ENCODE measurements around the gene ARHGAP29. TPM values are rescaled to one million over a fixed set of nuclear protein-coding genes. Genes with fewer than 3 reads are reported as not detected.

The ARHGAP29 gene
- total and polyA plus RNA-seq, 4 donors = 15.3 to 86.0 (median 51.5) TPM

DNA sequence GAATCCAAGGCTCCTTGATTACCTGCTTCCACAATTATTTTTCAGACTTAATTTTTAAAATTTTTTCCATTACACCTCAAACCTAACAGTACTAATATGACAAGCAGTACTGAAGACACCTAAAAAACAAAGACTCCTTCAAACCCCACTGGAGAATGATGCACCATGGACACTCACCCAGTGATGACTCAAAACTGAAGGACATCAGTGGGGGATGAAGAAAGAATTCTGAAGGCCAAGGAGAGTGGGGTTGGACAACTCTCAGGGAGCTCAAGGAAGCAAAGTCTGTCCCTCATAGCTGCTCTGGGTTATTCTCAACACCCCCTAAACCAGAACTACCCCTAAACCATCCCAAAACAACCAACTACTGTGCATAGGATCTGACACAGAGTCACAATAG is 2.4 kb upstream of the ARHGAP29 start:
- H3K27me3 ChIP-seq (ENCODE audit: control insufficient read depth, insufficient read depth, low read length) = peaks cover 45% of the 10 kb centered on the region
- H3K4me1 ChIP-seq (ENCODE audit: control insufficient read depth, insufficient read depth, low read length) = peaks cover 13% of the 10 kb centered on the region
- no peak overlapping the region for H3K27ac ChIP-seq (ENCODE audit: low read depth, low read length)
- H3K9me3 ChIP-seq (ENCODE audit: control insufficient read depth, insufficient read depth, low read length) = no peaks in the 10 kb centered on the region
- no peak for DNase-seq (ENCODE audit: low read depth in 4 of 6, low spot score in 6 of 6)
- H3K4me3 ChIP-seq (ENCODE audit: low read depth, low read length) = no peak overlapping the region
- no peaks in the 10 kb centered on the region for H3K36me3 ChIP-seq (ENCODE audit: control insufficient read depth, insufficient read depth, low read length)

DNA sequence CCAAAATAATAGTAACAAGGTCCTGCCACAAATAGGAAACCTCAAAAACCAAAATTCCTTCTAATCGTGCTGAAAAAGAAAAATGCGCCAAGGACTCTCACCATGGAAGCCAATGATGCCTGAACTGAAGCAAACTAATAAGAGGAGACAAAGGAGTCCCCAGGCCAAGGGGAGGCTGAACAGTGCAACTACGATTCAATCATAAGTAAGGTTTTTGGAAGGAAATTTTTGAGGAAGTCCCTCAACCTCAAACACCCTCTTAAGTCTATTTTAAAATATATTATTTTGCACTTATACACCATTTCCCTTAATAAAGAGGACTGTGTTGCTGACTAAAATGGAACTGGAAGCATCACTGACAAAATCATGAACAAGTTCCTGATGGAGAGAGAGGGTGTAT is 1.7 kb upstream of the ARHGAP29 start:
- Histone ChIP-seq H3K36me3 (ENCODE audit: control insufficient read depth, insufficient read depth, low read length) (no peaks in the 10 kb centered on the region), H3K9me3 (ENCODE audit: control insufficient read depth, insufficient read depth, low read length) (no peaks in the 10 kb centered on the region), H3K4me1 (ENCODE audit: control insufficient read depth, insufficient read depth, low read length) (peaks cover 13% of the 10 kb centered on the region), H3K27me3 (ENCODE audit: control insufficient read depth, insufficient read depth, low read length) (peaks cover 44% of the 10 kb centered on the region), H3K27ac (ENCODE audit: low read depth, low read length) (no peak overlapping the region), H3K4me3 (ENCODE audit: low read depth, low read length) (no peak overlapping the region)
- no peak for DNase-seq (ENCODE audit: low read depth in 4 of 6, low spot score in 6 of 6)
- 40% methylated on average over 1 of the region's 3 CpGs for WGBS (ENCODE audit: insufficient coverage)

DNA sequence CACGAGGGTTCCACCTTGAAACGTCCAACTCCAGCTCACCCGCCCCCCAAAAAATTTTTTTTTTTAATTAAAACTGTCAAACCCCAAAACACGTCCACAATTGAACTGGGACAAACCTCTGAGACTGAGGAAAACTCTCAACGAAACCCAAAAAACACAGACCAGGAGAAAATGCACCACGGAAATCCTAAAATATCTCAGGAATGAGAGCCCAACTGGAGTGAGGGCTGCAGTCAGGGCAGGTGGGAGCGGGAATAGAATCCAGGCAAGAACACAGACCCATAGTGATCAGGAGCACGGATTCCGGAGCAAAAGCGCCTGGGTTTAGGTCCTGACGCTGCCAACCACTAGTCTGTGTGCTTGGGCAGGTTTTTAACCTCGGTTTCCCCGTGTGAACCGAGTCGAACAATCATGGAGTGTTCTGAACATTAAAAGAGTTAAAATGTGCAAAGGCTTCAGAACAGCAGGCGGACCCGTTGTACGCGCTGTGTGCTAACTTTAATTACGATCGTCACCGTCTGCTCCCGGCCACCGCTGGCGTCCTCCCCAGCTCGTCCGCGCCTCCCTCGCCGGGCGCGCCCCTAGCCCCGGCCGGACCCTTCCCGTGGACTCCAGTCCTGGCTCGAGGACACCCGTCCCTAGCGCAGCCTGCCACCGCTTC is 624 bp downstream of the ARHGAP29 start:
- H3K36me3 ChIP-seq (ENCODE audit: control insufficient read depth, insufficient read depth, low read length) = no peaks in the 10 kb centered on the region
- peaks cover 13% of the 10 kb centered on the region for H3K4me1 ChIP-seq (ENCODE audit: control insufficient read depth, insufficient read depth, low read length)
- H3K9me3 ChIP-seq (ENCODE audit: control insufficient read depth, insufficient read depth, low read length) = no peaks in the 10 kb centered on the region
- H3K27ac ChIP-seq (ENCODE audit: low read depth, low read length) = peak overlapping the region; percentile 90
- peak overlapping the region; percentile 77 for H3K4me3 ChIP-seq (ENCODE audit: low read depth, low read length)
- peaks cover 54% of the 10 kb centered on the region for H3K27me3 ChIP-seq (ENCODE audit: control insufficient read depth, insufficient read depth, low read length)
- WGBS (ENCODE audit: insufficient coverage) = 0% methylated on average over 37 of the region's 39 CpGs
- peak in 3 of 6 donors; percentile 19 to 76 (median 60) for DNase-seq (ENCODE audit: low read depth in 4 of 6, low spot score in 6 of 6)

DNA sequence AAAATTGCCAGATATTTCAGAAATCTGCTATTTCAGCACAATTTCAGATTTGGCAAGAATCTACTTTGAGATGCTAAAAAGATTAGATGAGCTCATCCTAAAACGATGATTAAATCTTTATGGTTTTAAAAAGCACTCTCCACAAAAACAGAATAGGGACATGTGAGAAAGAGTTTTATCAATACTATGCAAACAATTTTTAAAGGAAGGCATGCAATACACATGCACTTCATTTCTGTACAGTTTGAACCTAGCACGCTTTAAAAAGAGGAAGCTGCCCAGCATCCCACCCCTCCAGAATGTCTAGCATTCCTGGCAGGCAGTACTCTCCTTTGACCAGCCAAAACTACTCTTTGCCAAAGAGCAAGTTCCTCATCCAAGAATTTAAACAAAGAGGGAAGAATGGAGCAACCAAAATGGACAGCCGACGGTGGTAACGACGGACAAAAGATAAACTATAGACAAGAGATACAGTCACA is 1.3 kb downstream of the ARHGAP29 start:
- peak in 2 of 6 donors; percentile 36 to 66 for DNase-seq (ENCODE audit: low read depth in 4 of 6, low spot score in 6 of 6)
- peak overlapping the region; percentile 90 for H3K27ac ChIP-seq (ENCODE audit: low read depth, low read length)
- peaks cover 54% of the 10 kb centered on the region for H3K27me3 ChIP-seq (ENCODE audit: control insufficient read depth, insufficient read depth, low read length)

DNA sequence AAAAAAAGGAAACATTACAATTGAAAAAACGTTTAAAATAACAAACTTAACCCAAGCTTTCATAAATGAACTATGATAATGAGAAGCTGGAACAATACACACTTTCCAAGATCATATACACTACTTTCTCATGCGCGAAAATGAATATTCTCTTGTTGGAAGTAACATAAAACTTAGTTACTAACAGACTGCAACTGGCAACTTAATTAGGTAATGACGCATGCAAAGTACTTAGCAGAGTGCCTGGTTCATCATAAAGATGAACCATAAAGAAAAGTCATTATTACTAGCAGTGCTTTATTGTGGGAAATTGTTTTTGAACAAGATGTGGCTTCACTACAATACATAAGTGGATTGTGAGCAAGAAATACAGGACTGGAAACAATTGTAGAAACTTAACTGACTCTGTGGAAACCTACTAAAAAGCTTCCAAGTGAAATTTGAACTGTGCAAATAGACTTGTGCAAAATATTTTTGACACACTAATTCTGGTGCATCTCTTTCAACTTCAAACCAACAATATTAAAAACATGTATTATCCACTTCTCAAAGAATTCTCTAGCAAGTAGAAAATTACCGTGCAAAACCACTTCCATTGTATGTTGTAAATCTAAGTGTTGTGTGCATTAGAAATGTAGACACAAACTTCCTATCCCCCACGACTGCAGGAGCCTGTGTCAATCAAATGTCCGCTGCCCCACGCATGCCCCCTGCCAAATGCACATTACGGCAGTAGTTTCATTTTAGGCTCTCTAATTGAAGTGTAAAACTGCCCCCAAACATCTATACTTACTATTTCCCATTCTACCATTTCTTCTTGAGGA is 2.0 kb downstream of the ARHGAP29 start:
- Histone ChIP-seq H3K4me1 (ENCODE audit: control insufficient read depth, insufficient read depth, low read length) (peaks cover 13% of the 10 kb centered on the region), H3K36me3 (ENCODE audit: control insufficient read depth, insufficient read depth, low read length) (no peaks in the 10 kb centered on the region), H3K9me3 (ENCODE audit: control insufficient read depth, insufficient read depth, low read length) (no peaks in the 10 kb centered on the region), H3K27me3 (ENCODE audit: control insufficient read depth, insufficient read depth, low read length) (peaks cover 54% of the 10 kb centered on the region), H3K4me3 (ENCODE audit: low read depth, low read length) (peak overlapping the region; percentile 77), H3K27ac (ENCODE audit: low read depth, low read length) (peak overlapping the region; percentile 90)
- peak in 2 of 6 donors; percentile 17 to 27 for DNase-seq (ENCODE audit: low read depth in 4 of 6, low spot score in 6 of 6)
- 17% methylated on average over 4 of the region's 9 CpGs for WGBS (ENCODE audit: insufficient coverage)

More for the DNA sequence above, 1.3 kb downstream of the ARHGAP29 start:
- Histone ChIP-seq H3K9me3 (ENCODE audit: control insufficient read depth, insufficient read depth, low read length) (no peaks in the 10 kb centered on the region), H3K4me3 (ENCODE audit: low read depth, low read length) (peak overlapping the region; percentile 77), H3K36me3 (ENCODE audit: control insufficient read depth, insufficient read depth, low read length) (no peaks in the 10 kb centered on the region), H3K4me1 (ENCODE audit: control insufficient read depth, insufficient read depth, low read length) (peaks cover 13% of the 10 kb centered on the region)
- WGBS (ENCODE audit: insufficient coverage) = 11% methylated on average over 3 of the region's 6 CpGs

DNA sequence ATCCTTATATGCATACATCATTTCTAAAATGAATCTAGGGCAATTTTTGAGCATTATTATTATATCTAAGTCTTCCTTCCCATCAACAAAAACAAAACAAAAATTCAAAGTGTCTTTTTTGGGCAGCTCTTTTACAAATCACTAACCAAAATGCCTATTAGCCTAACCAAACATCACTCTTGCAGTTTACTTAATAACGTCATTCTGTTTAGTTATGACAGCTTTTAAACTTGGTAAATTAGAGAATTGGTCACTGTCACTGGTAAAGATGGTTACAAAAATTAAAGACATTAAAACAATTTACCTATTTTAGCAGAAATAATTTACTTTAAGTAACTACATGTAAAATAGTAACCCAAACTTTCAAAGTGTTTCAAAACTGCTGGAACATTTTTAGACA is 2.8 kb downstream of the ARHGAP29 start:
- H3K27ac ChIP-seq (ENCODE audit: low read depth, low read length) = peak overlapping the region; percentile 90
- peaks cover 49% of the 10 kb centered on the region for H3K27me3 ChIP-seq (ENCODE audit: control insufficient read depth, insufficient read depth, low read length)
- no peaks in the 10 kb centered on the region for H3K36me3 ChIP-seq (ENCODE audit: control insufficient read depth, insufficient read depth, low read length)
- H3K4me1 ChIP-seq (ENCODE audit: control insufficient read depth, insufficient read depth, low read length) = peaks cover 13% of the 10 kb centered on the region
- H3K4me3 ChIP-seq (ENCODE audit: low read depth, low read length) = peak overlapping the region; percentile 77
- WGBS (ENCODE audit: insufficient coverage) = no CpG with 5 or more reads among the region's 1 CpG
- DNase-seq (ENCODE audit: low read depth in 4 of 6, low spot score in 6 of 6) = no peak
- no peaks in the 10 kb centered on the region for H3K9me3 ChIP-seq (ENCODE audit: control insufficient read depth, insufficient read depth, low read length)

DNA sequence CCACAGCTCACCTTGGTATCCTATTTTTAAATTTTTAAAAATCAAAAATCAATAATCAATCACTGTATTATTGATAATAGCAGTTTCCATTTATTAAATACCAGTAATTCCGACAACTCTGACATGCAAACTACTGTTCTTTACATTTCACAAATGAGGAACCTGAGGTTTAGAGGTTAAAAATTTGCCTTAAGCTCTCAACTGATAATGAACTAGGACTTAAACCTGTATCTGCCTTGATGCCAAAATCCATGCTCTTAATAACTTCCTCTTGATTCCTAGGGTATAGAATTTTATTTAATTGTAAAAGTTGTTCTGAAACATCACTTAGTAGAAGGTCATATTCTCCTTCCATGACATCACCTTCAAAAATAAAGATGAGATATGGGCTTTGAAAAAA is 5.6 kb downstream of the ARHGAP29 start:
- WGBS (ENCODE audit: insufficient coverage) = no CpG with 5 or more reads among the region's 1 CpG
- peak overlapping the region; percentile 22 for H3K27ac ChIP-seq (ENCODE audit: low read depth, low read length)
- H3K4me1 ChIP-seq (ENCODE audit: control insufficient read depth, insufficient read depth, low read length) = peaks cover 4% of the 10 kb centered on the region
- H3K36me3 ChIP-seq (ENCODE audit: control insufficient read depth, insufficient read depth, low read length) = no peaks in the 10 kb centered on the region
- no peak overlapping the region for H3K4me3 ChIP-seq (ENCODE audit: low read depth, low read length)
- no peak for DNase-seq (ENCODE audit: low read depth in 4 of 6, low spot score in 6 of 6)
- H3K9me3 ChIP-seq (ENCODE audit: control insufficient read depth, insufficient read depth, low read length) = no peaks in the 10 kb centered on the region
- peaks cover 26% of the 10 kb centered on the region for H3K27me3 ChIP-seq (ENCODE audit: control insufficient read depth, insufficient read depth, low read length)

DNA sequence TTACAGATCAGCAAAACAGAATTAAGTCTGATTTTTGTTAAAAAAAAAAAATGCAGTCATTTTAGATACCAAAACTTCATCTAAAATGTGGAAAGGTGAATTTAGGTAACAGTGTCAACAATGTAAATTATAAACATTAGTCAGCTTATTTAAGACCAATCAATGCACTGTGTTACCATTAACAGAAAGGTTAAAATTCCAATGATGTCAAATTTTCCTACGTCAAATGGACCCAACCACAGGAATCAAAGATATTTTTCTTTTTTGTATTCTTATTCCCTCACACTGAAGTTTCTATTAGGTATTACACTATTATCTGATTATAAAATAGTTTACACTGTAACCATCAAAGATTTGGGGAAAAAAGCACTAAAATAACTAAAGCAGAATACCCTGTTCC is 6.5 kb downstream of the ARHGAP29 start:
- DNase-seq (ENCODE audit: low read depth in 4 of 6, low spot score in 6 of 6) = no peak
- no peaks in the 10 kb centered on the region for H3K36me3 ChIP-seq (ENCODE audit: control insufficient read depth, insufficient read depth, low read length)
- H3K4me3 ChIP-seq (ENCODE audit: low read depth, low read length) = no peak overlapping the region
- peaks cover 18% of the 10 kb centered on the region for H3K27me3 ChIP-seq (ENCODE audit: control insufficient read depth, insufficient read depth, low read length)
- H3K4me1 ChIP-seq (ENCODE audit: control insufficient read depth, insufficient read depth, low read length) = no peaks in the 10 kb centered on the region
- WGBS (ENCODE audit: insufficient coverage) = no CpG with 5 or more reads among the region's 1 CpG
- no peaks in the 10 kb centered on the region for H3K9me3 ChIP-seq (ENCODE audit: control insufficient read depth, insufficient read depth, low read length)
- peak overlapping the region; percentile 30 for H3K27ac ChIP-seq (ENCODE audit: low read depth, low read length)

DNA sequence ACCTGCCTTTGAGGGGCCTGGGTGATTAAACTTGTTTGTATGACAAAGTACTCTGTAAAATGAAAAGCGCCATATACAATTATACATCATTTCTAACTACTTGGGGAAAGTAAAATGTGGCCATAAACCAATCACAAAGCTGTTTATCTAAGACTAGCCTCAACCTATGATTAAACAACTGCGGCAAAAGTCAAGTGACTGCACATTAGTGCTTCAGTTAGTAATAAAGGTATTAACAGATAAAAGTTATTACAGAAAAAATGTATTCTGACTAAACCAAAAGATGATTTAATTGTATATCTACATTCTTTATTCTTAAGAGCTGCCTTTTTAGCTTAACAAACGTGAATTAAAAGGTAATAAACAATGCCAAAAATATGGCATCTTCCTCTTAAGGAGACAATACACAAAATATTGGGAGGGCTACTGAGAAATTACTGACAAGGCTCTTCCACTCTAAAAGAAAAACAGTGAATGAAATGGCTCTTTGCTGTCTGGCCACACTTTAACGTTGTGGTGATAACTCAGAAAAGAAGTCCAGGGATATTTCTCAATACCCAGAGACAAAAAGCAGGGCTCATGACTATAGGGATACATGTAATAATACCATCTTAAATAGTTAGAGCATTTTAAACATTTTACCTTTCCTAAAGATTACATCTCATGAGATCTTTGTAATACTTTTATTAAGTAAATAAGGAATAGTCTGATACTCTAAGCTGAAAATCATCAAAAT is 8.6 kb downstream of the ARHGAP29 start:
- no peaks in the 10 kb centered on the region for H3K36me3 ChIP-seq (ENCODE audit: control insufficient read depth, insufficient read depth, low read length)
- no peak for DNase-seq (ENCODE audit: low read depth in 4 of 6, low spot score in 6 of 6)
- H3K27me3 ChIP-seq (ENCODE audit: control insufficient read depth, insufficient read depth, low read length) = peaks cover 9% of the 10 kb centered on the region
- WGBS (ENCODE audit: insufficient coverage) = no CpG with 5 or more reads among the region's 4 CpGs
- no peaks in the 10 kb centered on the region for H3K4me1 ChIP-seq (ENCODE audit: control insufficient read depth, insufficient read depth, low read length)
- H3K9me3 ChIP-seq (ENCODE audit: control insufficient read depth, insufficient read depth, low read length) = no peaks in the 10 kb centered on the region
- H3K27ac ChIP-seq (ENCODE audit: low read depth, low read length) = no peak overlapping the region
- no peak overlapping the region for H3K4me3 ChIP-seq (ENCODE audit: low read depth, low read length)

Data from spinal cord (tissue), 10 donors.